HG03457 (cell line): Measurements from ENCODE around the gene SEBOX.

Experiments used
- ATAC-seq: cut with Tn5 transposase; IDR thresholded peaks from one replicate; pipeline ENCODE4 v1.9.1; 2021; ENCODE audit warnings: moderate number of reproducible peaks; ENCODE audit not compliant: unreplicated experiment

SEBOX gene, protein sequence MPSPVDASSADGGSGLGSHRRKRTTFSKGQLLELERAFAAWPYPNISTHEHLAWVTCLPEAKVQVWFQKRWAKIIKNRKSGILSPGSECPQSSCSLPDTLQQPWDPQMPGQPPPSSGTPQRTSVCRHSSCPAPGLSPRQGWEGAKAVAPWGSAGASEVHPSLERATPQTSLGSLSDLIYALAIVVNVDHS

DNA sequence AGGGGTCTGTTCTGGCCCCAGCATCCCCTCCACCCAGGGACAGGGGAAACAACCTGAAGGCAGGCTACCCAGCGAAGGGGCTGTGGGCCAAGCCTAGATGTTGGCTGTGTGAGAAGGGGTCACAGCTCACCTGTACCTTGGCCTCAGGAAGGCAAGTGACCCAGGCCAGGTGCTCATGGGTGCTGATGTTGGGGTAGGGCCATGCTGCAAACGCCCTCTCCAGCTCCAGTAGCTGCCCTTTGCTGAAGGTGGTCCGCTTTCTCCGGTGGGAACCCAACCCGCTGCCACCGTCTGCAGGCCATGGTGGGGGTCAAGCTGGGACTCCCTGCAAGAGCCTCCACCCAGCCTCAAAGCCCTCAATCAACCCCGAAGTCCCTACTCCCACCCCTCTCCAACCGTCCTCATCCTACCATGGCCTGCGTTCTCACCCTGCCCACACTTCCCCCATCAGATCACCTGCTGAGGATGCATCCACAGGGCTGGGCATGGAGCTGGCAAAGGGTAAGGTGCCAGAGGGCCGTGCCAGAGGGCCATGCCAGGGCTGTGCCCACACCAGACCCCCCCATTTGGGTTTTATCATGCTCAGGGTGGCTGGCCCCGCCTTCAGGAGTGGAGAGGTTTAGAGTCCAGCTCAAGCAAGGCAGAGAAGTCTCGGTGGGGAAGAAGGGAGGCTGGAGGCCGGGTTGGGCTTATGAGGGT is at the start of gene SEBOX:
Gene SEBOX (minus strand): TSS at position 535 of the 699 bp plus-strand sequence. CDS start 48 bp downstream, at position 487.
- ATAC-seq = no peak

DNA sequence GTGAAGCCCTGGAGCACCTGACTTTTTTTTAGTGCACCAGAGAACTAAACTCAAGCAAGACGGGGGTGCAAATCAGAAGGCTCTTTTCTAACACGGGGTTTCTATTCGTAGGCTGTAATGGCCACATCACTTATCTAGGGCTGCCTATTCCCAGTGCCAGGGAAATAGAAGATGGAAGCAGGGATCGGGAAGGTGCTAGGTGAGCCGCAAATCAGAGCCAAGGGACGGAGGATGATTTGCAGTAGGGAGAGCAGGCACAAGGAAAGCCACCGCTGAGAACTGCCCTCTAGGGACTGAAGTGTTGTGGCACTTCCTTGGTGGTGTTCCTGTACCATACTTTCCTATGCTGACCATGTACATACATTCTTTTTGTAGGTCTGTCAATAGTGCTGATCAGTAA is 48.8 kb upstream of the SEBOX start:
- ATAC-seq = no peak

DNA sequence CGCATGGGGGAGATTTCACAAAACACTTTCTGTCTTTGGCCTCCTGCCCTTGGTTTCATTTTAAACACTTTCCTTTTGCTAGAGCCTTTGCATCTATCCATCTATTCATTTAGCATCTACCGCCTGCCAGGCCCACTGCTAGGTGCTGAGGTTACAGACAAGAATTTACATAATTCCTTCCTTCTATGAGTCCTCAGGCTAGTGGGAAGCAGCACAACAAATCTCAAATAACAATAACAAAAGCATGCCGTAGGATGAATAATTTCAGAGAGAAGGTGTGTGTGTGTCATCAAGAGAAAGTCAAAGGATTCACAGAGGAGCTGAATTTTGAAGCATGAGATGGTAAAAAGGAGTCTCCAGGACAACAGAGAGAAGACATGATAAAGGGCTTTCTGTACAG is 47.1 kb upstream of the SEBOX start:
- ATAC-seq = no peak

DNA sequence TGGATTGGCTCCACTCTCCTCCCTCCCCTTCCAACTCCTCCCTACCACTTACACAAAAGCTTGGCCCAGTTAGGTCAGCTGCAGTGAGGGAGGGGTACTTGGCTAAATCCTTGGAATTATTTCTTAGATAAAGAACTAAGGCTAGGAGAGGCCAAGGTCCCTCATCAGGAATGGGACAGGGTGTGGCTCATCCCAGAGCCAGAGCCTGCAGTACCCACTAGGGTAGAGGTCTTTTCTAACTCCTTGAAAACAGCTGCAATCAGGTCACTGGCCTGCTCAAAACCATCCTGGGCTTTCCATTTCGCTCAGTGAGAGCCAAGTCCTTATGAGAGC is 42.9 kb upstream of the SEBOX start:
- no peak for ATAC-seq

DNA sequence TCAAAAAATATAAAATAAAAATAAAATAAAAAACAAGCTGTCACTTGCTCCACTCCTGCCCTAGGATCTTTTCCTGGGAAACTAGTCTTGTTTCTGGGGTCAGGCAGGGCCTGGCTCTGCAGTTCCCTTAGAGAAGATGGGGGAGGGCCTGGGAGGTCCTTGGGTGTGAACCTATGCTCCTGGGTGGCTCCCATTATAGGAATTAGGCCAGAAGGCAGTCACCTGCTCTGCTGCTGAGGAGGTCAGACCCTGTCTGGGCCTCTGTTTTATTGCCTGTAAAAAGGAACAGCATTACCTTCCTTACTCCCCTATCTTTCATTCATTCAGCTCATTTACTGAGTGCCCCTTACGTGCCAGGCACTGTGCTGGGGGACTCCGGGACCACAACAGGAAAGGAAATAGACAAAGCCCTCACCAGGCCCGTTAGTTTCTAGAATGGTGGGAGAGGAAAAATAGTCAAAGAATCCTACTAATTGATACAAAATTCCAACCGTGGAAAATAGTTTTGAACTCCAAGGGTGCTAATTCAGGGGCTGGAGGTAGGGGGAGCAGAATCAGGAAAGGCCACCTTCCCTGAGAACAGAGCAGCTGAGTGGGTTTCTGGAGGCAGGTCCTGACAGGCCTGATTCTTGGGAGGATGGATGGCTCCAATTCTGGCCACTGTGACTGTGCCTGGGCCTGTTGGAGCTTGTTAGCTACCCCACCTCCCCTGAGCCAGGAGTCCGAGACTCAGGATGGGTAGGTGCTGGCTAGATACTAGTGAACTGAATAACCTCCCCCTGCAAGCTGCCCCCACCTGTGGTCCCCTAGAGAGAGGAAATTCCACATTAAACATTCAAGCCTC is 42.4 kb upstream of the SEBOX start:
- no peak for ATAC-seq

DNA sequence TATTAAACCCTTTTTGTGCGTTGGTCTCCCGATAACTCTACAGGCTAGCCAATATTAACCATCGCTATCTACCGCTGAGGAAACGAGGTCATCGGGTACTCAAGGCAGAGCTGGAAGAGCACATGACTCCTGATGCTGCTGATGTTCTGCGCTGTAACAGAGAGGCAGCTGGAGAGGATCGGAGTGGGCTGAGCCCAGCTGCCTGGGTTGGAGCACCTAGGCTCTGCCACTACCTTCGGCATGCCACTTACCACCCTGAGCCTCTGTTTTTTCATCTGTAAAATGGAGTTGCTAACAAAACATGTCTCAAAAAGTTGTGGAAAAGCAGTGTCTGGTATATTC is 41.4 kb upstream of the SEBOX start:
- ATAC-seq = no peak

DNA sequence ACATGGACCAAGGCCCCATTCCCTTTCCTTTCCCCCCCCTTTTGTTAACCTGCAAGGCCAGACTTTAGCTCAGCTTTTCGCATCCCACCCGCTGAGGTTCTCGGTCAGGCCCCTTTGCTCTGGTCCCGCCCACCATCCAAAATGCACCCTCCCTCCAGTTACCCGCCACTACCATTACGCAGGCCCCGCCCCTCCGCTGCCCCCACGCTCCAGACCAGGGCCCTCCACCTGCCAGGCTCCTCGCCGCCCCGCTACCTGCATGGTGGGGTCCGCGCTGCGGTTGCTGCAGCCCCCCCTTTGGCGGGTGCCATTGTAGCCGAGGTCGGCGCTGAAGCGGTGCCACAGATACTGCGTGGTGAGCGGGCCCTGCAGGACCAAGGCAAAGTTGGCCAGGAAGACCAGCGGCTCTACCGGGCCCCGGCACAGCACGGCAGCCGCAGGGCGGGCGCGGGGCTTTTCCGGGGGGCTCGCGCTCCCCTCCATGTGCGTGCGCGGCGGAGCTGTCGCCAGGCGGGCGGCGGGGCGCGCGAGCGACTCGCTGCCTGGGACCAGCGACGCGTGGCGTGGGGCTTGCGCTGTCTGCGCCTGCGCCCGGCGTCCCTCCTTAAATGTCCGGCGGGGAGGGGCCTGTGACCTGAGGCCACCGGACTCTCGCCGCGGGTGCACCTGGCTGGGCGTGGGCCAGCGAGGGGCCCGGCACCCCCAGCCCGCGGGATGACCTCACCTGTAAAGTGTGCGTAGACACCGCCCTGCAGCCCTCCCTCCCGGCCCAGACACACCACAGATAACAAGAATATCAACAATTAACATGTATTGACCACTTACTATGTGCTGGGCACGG is 40.9 kb upstream of the SEBOX start, which contains the start of gene SLC46A1:
Gene SLC46A1 (minus strand): TSS at position 581 of the 841 bp plus-strand sequence. CDS start 98 bp downstream, at position 483.
- no peak for ATAC-seq

DNA sequence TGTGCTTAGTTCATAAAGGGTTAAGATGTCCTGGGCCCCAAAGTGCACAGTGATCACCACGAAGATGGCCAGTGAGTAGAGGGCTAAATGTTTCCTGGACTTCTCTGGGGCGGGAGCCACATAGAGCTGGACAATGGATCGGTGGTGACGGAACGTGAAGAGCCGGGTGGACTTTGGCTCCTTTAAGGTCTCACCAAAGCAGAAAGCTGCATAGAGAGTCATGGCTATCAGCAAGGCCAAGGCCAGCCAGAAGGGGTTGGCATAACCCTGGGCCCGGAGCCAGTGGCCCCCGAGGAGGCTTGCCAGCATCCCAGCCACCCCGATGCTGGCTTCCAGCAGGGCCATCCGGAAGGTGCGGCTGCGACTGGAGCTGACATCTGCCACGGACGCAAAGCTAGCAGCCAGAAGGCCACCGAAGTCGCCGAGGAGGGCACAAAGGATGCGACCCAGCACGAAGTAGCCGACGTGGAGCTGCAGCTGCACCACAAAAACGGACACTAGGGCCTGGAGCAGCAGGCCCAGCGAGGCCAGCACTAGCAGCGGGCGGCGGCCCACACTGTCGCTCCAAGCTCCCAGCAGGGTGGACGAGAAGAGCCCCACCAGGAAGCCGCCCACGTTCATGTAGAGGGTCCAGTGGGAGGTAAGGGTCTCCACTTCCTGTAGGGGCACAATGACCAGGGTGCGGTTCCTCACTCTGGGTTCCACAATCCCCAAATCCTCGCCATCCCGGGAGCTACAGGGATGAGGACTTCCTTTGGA is 40.0 kb upstream of the SEBOX start:
- no peak for ATAC-seq

DNA sequence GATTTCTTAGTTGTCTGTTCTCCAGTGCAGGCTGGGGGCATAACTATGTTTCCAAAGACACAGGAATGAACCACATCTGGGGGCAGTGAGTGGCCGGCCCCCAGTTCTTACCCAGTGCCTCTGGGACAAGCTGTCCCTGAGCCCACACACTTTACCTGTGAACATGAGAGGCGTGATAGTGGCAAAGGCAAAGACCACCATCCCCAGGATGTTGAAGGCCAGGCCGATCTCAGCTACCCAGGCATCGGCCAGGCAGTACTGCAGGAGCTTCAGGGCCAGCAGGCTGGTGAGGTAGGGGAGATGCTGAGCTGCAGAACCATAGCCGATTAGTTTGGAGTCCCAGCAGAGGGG is 39.4 kb upstream of the SEBOX start:
- no peak for ATAC-seq

DNA sequence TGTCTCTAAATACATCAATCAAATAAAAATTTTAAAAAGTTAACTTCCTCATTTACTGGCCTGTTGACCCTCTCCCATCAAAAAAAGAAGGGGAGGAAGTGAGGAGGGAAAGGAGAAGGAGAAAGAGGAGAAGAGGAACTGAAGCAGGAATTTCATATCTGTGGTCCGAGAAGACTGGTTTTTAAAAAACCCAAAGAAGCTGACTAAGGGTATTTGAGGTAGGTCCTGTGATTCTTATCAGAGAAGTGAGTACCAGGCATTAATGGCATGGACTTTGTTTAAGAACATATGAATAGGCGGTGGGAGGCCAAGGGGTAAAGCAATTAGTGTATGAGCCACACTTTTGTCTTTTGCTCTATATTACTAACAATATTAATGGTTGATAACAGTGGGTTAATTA is 39.0 kb upstream of the SEBOX start:
- no peak for ATAC-seq

DNA sequence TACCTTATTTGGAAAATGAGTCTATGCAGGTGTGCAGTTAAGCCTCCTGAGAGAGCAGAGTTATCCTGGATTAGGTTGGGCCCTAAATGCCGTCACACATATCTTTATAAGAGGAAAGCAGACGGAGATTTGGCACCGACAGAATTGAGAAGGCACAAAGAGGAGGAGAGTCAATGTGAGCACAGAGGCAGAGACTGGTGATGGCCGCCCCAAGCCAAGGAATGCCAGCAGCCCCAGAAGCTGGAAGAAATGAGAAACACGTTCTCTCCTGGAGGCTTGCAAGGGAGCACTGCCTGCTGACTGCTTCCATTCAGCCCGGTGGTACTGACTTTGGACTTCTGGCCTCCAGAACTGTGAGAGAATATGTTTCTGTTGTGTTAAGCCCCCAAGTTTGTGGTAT is 37.8 kb upstream of the SEBOX start:
- no peak for ATAC-seq

DNA sequence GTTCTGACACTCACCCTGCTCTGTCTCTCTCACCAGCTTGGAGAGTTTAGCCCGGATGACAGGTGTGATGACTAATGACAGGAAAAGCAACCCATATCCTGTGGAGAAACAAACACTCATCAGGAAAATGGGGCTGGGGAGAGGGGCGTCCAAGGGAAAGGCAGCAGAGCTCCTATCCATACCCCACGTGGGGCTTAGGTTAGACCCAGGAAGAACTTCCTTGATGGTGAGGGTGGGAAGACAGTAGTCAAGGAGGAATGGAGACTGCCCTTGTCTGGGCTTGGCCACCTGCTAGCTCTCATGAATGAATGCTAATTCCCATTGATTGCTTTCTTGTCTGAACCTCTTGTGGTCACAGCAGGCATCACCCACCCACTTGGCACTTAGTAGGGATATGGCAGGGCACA is 37.2 kb upstream of the SEBOX start:
- ATAC-seq = no peak

DNA sequence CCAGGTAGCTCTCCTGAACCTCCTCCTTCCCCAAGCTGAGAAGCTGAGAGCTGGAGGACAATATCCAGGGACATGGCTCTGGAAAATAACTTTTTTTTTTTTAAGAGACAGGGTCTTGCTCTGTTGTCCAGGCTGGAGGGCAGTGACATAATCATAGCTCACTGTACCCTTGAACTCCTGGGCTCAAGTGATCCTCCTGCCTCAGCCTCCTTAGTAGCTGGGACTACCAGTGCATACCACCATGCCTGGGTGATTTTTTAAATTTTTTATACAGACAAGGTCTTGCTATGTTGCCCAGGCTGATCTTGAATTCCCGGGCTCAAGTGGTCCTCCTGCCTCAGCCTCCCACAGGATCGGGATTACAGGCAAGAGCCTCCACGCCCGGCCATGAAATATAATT is 34.8 kb upstream of the SEBOX start:
- ATAC-seq = no peak

DNA sequence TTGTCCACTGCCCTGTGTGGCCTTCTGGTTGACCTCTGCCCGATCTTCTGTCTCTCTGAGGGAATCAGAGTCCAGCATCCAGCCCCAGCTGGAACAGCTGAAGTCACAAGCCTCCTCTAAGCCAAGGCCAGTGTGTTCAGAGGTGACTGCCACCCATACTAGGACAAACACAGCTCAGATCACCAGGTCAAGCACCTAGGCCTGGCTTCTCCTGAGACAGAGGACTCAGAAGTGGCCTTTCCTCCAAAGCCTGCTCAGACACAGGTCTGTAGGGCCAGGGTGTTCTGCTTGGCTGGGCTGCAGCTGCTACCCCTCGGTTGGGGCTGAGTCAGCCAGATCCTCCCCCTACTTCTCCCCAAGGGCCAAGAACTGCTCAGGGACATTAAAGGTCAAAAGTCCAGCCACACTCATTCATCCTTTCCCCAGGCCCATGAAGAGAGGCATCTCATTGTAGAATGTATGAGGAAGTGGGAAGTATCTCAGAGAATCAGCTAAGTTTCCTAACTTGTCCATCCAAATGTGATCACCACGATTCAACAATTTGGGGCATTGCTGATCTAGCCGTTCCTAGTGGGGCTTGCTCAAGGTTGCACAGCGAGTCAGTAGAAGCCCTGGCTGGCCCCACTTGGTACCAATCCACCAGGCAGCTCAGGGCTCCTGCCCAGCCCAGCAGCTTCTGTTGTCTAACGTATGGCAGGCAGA is 33.4 kb upstream of the SEBOX start:
- ATAC-seq = no peak

DNA sequence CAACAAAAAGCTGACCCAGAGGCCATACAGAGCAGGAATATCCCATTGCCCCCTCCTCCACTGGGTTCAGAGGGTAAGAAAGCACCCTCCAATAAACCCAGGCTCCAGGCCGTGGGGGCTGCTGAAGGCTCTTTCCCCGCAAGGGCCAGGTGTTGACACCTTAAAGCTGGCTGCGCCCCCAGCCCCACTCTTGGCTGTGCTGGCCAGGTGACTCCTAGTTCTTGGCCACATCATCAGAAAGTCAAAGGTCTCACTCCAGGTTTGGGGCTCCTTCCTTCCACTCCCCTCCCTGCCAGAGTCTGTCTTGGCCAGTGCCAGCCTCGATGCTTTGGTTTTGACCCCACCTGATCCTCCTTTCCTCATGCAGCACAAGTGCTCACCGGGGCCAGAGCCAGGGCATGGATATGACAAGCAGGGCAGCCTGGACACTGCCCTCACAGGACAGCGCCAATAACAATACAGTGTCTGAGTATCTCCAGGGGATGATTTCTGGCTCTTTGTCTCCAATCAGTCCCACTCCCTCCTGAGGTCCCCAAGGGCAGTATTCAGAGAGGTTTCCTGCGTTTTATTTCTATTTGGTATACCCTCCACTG is 32.8 kb upstream of the SEBOX start:
- ATAC-seq = no peak

DNA sequence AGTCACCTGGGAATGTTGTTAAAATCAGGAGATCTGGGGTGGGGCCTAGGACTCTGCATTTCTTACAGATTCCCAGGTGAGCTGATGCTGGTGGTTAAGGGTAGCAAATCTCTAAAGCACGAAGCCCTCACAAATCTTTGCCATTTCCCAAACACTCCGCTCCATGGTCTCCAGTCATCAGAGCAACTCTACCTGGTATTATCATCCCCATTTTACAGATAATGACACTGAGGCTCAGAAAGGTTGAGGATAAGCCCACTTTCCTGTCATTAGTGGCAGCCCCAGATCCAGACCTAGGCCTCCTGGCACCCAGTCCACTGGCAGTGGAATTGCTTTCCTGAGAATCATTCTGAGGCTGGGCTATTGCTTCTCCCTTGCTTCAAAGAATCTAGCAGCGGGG is 32.3 kb upstream of the SEBOX start:
- no peak for ATAC-seq

DNA sequence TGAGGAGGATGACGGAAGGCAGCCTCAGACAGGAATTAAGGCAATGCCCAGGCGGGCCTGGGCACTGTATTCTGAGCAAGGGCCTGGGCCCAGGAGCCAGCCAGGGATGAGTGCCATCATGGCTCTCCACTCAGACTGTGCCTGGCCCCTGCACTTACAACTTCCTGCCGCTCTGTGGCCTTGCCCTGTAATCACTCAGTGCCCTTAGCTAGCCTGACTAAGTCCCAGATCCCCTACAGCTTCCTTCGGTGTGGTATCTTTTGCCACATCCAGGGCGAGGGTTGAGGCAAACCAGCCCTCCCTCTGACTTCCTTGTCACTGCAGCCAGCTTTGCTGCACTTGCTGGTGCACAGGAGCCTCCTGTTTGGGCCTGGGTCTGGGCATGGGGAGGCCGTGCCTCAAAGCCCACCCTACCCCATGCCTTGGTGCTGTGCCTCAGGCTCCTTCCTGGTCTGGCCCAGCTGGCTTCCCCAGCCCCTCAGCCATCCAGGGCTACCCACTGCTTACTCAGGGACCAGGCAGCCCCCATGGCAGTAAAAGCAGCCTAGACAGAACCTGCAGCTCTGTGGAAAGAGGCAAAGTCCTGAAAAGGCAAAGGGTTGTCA is 31.7 kb upstream of the SEBOX start:
- ATAC-seq = no peak

DNA sequence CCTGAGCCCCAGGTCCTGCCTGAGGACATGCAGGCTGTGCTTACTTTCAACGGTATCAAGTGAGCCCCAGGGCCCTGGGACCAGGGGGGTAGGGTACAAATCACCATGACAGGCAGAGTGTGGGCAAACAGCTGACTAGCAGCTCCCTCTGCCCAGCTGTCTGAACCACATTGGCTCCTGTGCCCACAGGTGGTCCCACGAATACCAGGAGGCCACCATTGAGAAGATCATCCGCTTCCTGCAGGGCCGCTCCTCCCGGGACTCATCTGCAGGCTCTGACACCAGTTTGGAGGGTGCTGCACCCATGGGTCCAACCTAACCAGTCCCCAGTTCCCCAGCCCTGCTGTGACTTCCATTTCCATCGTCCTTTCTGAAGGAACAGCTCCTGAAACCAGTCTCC is 31.0 kb upstream of the SEBOX start:
- no peak for ATAC-seq

DNA sequence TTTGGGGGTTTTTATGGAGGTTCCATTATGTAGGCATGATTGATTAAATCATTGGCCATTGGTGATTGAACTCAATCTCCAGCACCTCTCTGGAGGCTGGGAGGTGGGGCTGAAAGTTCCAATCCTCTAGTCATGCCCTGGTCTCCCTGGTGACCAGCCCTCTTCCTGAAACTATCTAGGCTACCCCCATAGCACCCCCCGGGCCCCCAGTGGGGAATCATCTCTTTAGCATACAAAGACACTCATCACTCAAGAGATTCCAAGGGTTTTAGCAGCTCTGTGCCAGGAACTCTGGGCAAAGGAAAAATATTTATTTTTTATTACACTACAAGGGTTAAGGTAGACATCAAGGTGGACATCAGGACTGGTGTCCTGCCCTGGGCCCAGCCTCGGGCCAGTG is 30.4 kb upstream of the SEBOX start:
- no peak for ATAC-seq
